HEK293 (cell line): ENCODE results near the gene MEIG1.
"Not testable (repeated sequence)": the region's sequence is repeated elsewhere in the genome, so short reads cannot be mapped to it uniquely, and the experiment has no call there.

Experiments
- CTCF ChIP-seq: fragments of 450-650 bp; formaldehyde crosslinking; IDR thresholded peaks from 2 replicates; pipeline ENCODE4 v1.5.1; 2016; ENCODE audit warnings: missing biosample characterization, missing genetic modification characterization
- REST ChIP-seq: fragments of 450-650 bp; formaldehyde crosslinking; IDR thresholded peaks from 2 replicates; pipeline ENCODE4 v1.5.1; 2016; ENCODE audit warnings: missing biosample characterization, missing genetic modification characterization
- ZBTB26 ChIP-seq: fragments of 450-650 bp; formaldehyde crosslinking; optimal IDR thresholded peaks from 2 replicates; pipeline ENCODE3; 2016; ENCODE audit warnings: missing biosample characterization, mild to moderate bottlenecking, missing genetic modification characterization
- ZBTB7A ChIP-seq: fragments of 450-650 bp; formaldehyde crosslinking; IDR thresholded peaks from 2 replicates; pipeline ENCODE4 v1.5.1; 2016; ENCODE audit warnings: low read depth, missing biosample characterization, missing genetic modification characterization
- ZNF114 ChIP-seq: fragments of 450-650 bp; formaldehyde crosslinking; IDR thresholded peaks from 2 replicates; pipeline ENCODE4 v1.5.0; 2017; ENCODE audit warnings: missing biosample characterization, missing genetic modification characterization
- ZNF121 ChIP-seq: fragments of 450-650 bp; formaldehyde crosslinking; IDR thresholded peaks from 2 replicates; pipeline ENCODE4 v1.5.1; 2016; ENCODE audit warnings: missing biosample characterization, missing genetic modification characterization
- ZNF23 ChIP-seq: fragments of 450-650 bp; formaldehyde crosslinking; IDR thresholded peaks from 2 replicates; pipeline ENCODE4 v1.5.1; 2016; ENCODE audit warnings: missing biosample characterization, missing genetic modification characterization, borderline replicate concordance
- ZNF239 ChIP-seq: fragments of 450-650 bp; formaldehyde crosslinking; IDR thresholded peaks from 2 replicates; pipeline ENCODE4 v1.5.1; 2016; ENCODE audit warnings: missing biosample characterization, missing genetic modification characterization
- ZNF24 ChIP-seq: fragments of 450-650 bp; formaldehyde crosslinking; IDR thresholded peaks from 2 replicates; pipeline ENCODE4 v1.5.1; 2016; ENCODE audit warnings: missing biosample characterization, missing genetic modification characterization
- ZNF274 ChIP-seq, 2 experiments: fragments of 200-500 bp in 1 of 2; fragments of 450-650 bp in 1 of 2; sonication (Bioruptor generic) in 1 of 2; formaldehyde crosslinking in 1 of 2; IDR thresholded peaks; 2 replicates each; pipeline versions ENCODE4 v1.5.1 to v1.6.1; 2014 to 2016; ENCODE audit warnings: borderline replicate concordance in 1 of 2, inconsistent platforms in 1 of 2, low read length in 1 of 2, missing biosample characterization in 1 of 2, missing genetic modification characterization in 1 of 2
- ZNF776 ChIP-seq: fragments of 450-650 bp; formaldehyde crosslinking; IDR thresholded peaks from 2 replicates; pipeline ENCODE4 v1.5.0; 2017; ENCODE audit warnings: missing biosample characterization, missing genetic modification characterization, borderline replicate concordance
- TF ChIP-seq, protein P1 (sequence below): fragments of 450-650 bp; formaldehyde crosslinking; IDR thresholded peaks from 2 replicates; pipeline ENCODE4 v1.5.1; 2016; ENCODE audit warnings: missing biosample characterization, missing genetic modification characterization
- TF ChIP-seq, protein P2 (sequence below): fragments of 450-650 bp; formaldehyde crosslinking; IDR thresholded peaks from 2 replicates; pipeline ENCODE4 v1.5.1; 2016; ENCODE audit warnings: missing biosample characterization, missing genetic modification characterization

GRCh38 chr10:14942147-14942949 is 16.8 kb upstream of the MEIG1 start:
- not testable (repeated sequence) for TF ChIP-seq CTCF (tag by site-specific recombination); ZNF239 (tag by site-specific recombination); ZNF23 (tag by site-specific recombination); ZNF24 (tag by site-specific recombination); ZBTB7A (tag by site-specific recombination); ZNF114 (tag by site-specific recombination); REST (tag by site-specific recombination); ZBTB26 (tag by site-specific recombination); ZNF776 (tag by site-specific recombination); ZNF121 (tag by site-specific recombination); ZNF274 (IDR thresholded peaks at IDR 0.05; ENCODE audit: low read length); ZNF274 (tag by site-specific recombination; IDR thresholded peaks at IDR 0.05; ENCODE audit: borderline replicate concordance)
- TF ChIP-seq, protein P1, sequence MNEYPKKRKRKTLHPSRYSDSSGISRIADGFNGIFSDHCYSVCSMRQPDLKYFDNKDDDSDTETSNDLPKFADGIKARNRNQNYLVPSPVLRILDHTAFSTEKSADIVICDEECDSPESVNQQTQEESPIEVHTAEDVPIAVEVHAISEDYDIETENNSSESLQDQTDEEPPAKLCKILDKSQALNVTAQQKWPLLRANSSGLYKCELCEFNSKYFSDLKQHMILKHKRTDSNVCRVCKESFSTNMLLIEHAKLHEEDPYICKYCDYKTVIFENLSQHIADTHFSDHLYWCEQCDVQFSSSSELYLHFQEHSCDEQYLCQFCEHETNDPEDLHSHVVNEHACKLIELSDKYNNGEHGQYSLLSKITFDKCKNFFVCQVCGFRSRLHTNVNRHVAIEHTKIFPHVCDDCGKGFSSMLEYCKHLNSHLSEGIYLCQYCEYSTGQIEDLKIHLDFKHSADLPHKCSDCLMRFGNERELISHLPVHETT: not testable (repeated sequence)
- TF ChIP-seq, protein P2, sequence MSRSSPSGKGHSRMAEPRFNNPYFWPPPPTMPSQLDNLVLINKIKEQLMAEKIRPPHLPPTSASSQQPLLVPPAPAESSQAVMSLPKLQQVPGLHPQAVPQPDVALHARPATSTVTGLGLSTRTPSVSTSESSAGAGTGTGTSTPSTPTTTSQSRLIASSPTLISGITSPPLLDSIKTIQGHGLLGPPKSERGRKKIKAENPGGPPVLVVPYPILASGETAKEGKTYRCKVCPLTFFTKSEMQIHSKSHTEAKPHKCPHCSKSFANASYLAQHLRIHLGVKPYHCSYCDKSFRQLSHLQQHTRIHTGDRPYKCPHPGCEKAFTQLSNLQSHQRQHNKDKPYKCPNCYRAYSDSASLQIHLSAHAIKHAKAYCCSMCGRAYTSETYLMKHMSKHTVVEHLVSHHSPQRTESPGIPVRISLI (tag by site-specific recombination): not testable (repeated sequence)
